ENCODE measurements around the gene AQP3. TPM values are rescaled to one million over a fixed set of nuclear protein-coding genes. Genes with fewer than 3 reads are reported as not detected.

AQP3 gene
- total RNA-seq, 1 donor from 2014 or later, result 33.1 TPM

DNA sequence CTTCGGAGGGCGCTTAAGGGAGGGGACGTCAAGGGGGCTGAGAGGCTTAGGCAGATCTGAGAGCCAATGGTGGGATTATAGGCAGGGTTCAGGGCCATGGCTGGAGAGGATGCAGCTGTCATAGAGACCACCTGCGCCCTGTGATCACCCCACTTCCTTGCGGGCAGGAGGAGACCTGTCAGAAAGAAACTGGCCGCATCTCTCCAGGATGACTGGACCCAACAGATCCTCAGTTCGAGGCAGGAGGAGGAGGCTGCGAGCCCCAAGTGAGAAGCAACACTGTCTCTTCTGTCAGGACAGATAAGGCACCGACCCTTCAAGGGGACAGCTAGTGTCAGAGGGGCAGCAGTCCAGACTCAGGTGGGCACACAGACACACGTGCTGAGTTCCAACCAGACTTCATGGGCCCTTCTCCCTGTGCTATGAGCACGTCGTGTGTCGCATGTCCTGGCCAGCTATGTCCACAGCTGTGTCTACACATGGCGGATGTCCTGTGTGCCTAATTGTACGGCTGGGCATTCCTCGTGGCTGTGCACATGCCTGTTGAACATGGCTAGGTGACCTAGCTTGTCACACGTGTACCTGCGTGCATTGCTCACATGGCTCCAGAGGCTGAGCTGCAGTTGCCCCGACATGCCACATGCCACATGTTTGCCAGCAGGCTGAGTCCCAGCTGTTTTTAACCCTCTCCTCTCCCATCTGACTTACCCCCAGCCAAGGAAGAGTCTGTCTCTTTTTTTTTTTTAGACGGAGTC lies 583 bp upstream of the AQP3 start:
- Mint-ChIP-seq H3K36me3 (no peaks in the 10 kb centered on the region), H3K27ac (no peak overlapping the region), H3K4me3 (peak overlapping the region; percentile 82), H3K4me1 (ENCODE audit: unreplicated experiment) (peaks cover 27% of the 10 kb centered on the region), H3K27me3 (peaks cover 25% of the 10 kb centered on the region), H3K9me3 (no peaks in the 10 kb centered on the region)
- TF ChIP-seq, protein P1, sequence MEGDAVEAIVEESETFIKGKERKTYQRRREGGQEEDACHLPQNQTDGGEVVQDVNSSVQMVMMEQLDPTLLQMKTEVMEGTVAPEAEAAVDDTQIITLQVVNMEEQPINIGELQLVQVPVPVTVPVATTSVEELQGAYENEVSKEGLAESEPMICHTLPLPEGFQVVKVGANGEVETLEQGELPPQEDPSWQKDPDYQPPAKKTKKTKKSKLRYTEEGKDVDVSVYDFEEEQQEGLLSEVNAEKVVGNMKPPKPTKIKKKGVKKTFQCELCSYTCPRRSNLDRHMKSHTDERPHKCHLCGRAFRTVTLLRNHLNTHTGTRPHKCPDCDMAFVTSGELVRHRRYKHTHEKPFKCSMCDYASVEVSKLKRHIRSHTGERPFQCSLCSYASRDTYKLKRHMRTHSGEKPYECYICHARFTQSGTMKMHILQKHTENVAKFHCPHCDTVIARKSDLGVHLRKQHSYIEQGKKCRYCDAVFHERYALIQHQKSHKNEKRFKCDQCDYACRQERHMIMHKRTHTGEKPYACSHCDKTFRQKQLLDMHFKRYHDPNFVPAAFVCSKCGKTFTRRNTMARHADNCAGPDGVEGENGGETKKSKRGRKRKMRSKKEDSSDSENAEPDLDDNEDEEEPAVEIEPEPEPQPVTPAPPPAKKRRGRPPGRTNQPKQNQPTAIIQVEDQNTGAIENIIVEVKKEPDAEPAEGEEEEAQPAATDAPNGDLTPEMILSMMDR (conservative IDR thresholded peaks at IDR 0.05), result no peak
- DNase-seq (ENCODE audit: extremely low spot score, unreplicated experiment), result no peak

DNA sequence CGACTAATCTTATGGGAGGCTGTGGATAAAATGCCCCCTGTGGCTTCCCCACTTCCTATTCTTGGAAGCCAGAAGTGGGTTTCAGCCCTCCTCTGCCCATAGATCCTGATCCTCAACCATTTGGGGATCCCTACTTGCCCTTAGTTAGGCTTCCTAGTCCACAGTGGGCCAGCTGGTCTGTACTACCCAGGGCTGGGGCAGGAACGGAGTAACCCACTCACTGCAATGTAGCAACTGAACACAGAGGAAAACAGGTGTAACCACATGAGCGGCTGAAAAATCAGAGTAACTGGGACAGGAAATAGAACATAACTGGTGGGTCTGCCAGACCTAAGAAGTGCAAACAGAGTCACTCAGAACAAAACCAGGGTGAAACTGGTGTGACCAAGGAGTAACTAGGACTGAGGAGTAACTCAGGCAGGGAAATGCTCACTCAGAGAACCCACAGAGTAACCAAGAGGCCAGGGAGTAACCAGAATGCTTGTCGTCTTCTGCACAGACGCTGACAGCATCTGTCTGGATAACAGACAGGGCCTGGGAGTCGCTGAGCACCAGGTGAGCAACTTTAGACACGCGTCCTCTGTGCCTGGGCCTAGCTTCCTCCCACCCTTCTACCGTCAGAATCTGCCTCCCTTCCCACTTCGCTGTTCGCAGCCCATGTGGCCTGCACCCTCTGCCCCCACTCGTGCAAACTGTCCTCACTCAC lies 1.0 kb downstream of the AQP3 start:
- peak overlapping the region; percentile 86 for H3K4me3 Mint-ChIP-seq
- H3K9me3 Mint-ChIP-seq, result no peaks in the 10 kb centered on the region
- H3K27me3 Mint-ChIP-seq, result peaks cover 25% of the 10 kb centered on the region
- peak overlapping the region; percentile 86 for H3K27ac Mint-ChIP-seq
- TF ChIP-seq, protein P1 (conservative IDR thresholded peaks at IDR 0.05), result no peak
- H3K4me1 Mint-ChIP-seq (ENCODE audit: unreplicated experiment), result peaks cover 23% of the 10 kb centered on the region
- H3K36me3 Mint-ChIP-seq, result no peaks in the 10 kb centered on the region
- no peak for DNase-seq (ENCODE audit: extremely low spot score, unreplicated experiment)

DNA sequence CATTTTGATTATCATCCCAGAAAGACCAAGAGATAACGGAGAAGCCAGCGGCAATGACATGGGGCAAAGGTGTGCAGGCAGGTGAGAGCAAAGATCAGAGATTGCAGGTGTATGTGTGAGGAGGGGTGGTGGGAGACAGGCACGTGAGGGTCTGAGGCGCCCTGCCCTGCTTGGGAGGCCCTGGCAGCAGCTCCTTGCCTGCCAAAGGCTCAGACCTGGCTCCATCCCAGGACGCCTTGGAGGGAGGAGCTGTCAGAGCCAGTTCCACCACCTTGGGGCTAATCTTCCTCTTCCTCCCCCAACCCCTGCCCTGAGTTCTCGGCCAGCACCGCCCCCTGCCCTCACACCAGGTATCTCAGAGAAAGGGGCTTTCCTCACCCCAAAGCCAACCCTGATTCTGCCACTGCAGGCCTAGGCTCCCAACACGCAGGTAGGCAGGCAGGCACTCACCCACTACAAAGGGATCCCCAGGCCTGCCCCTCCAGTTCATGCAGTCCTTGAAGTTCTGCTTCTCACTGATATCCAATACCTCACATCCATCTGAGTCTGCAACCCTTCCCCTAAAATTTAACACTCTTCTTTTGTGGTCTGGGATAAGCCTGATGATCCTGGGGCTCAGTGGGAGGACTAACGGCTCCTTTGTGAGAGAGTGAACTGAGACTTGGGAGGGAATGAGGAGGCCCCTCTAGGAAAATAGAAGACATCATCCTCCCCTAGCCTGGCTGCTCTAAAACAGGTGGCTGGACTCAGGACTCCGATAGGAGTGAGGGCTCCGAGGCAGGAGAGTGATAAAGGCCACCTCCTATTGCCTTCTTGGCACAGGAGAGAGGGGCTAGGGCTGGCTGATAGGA lies 1.8 kb downstream of the AQP3 start:
- peaks cover 26% of the 10 kb centered on the region for H3K4me1 Mint-ChIP-seq (ENCODE audit: unreplicated experiment)
- TF ChIP-seq, protein P1 (conservative IDR thresholded peaks at IDR 0.05), result no peak
- peak overlapping the region; percentile 86 for H3K4me3 Mint-ChIP-seq

DNA sequence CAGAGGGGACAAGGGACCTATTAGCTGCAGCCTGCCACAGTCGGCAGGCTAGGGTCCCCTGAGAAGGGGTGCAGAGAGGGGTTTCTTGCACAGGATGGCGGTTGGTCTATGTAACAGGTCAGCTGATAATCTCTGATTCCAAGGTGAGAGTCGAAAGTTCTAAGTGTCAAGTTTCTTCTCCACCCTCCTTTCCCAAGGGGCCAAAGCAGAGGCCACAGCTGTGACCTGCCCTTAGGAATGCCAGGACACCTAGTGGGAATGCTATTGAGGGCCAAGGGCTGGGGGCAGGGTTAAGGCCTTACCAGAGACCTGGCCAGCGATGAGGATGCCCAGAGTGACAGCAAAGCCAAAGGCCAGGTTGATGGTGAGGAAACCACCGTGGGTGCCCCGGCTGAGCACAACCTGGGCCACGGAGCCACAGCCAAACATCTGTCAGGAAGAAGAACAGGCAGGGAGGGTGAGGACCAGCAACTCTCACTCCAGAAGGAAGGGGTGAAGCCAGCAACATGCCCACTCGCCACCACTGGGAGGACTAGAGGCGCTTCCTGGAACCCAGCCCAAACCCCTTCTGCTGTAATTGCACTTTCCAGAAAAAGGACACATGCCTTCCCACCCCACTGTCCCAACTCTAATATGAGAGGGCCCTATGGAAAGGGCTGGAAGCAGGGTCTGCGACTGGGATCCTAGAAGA lies 3.8 kb downstream of the AQP3 start:
- Mint-ChIP-seq H3K27ac (no peak overlapping the region), H3K4me3 (no peak overlapping the region), H3K27me3 (peaks cover 25% of the 10 kb centered on the region), H3K36me3 (no peaks in the 10 kb centered on the region), H3K4me1 (ENCODE audit: unreplicated experiment) (peaks cover 38% of the 10 kb centered on the region), H3K9me3 (no peaks in the 10 kb centered on the region)
- no peak for DNase-seq (ENCODE audit: extremely low spot score, unreplicated experiment)
- TF ChIP-seq, protein P1 (conservative IDR thresholded peaks at IDR 0.05), result no peak

More for the DNA sequence above, 1.8 kb downstream of the AQP3 start:
- Mint-ChIP-seq H3K27me3 (peaks cover 25% of the 10 kb centered on the region), H3K9me3 (no peaks in the 10 kb centered on the region), H3K36me3 (no peaks in the 10 kb centered on the region), H3K27ac (peak overlapping the region; percentile 86)
- DNase-seq (ENCODE audit: extremely low spot score, unreplicated experiment), result no peak

DNA sequence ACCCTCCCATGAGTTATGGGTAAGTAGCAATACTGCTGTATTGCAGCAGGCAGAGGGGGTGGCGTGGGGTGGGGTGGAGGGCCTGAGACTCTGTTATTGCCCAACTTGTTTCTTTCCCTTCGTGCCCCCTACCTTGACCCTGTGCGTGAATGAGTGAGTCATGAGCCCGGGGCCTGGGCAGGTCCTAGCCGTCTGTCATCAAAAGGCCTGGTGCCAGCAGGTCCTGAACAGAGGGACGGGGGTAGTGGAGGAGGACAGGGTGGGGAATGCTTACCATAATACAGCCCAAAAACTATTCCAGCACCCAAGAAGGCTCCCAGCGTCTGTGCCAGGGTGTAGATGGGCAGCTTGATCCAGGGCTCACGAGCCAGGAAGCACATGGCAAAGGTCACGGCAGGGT lies 4.3 kb downstream of the AQP3 start:
- H3K36me3 Mint-ChIP-seq, result no peaks in the 10 kb centered on the region
- no peaks in the 10 kb centered on the region for H3K9me3 Mint-ChIP-seq
- TF ChIP-seq, protein P1 (conservative IDR thresholded peaks at IDR 0.05), result no peak
- H3K4me1 Mint-ChIP-seq (ENCODE audit: unreplicated experiment), result peaks cover 38% of the 10 kb centered on the region
- H3K27ac Mint-ChIP-seq, result no peak overlapping the region
- DNase-seq (ENCODE audit: extremely low spot score, unreplicated experiment), result no peak
- H3K27me3 Mint-ChIP-seq, result peaks cover 20% of the 10 kb centered on the region
- H3K4me3 Mint-ChIP-seq, result no peak overlapping the region

Measured in type B pancreatic cell (in vitro differentiated cells).